Testis (tissue), 2 donors: Measurements from ENCODE around the gene TMEM63A.

Source experiments
- CTCF ChIP-seq, 3 experiments: fragments of 450-650 bp in 2 of 3; fragments of 200-600 bp in 1 of 3; sonication (generic) in 1 of 3; IDR thresholded peaks; one replicate each; pipeline ENCODE4 v1.5.1; 2016 to 2019; ENCODE audit warnings: antibody characterized with exemption in 3 of 3, mild to moderate bottlenecking in 2 of 3, moderate library complexity in 1 of 3
- POLR2A ChIP-seq: fragments of 450-650 bp; IDR thresholded peaks from one replicate; pipeline ENCODE4 v1.6.1; 2017; ENCODE audit warnings: antibody characterized with exemption, mild to moderate bottlenecking, moderate library complexity

- TF ChIP-seq POLR2A (no peak), CTCF (IDR thresholded peaks at IDR 0.05) (no peak)
Observed at GRCh38 chr1:225908013-225908640, 25.9 kb upstream of the TMEM63A start.
